Measurements from ENCODE around the gene PCBP3.

The PCBP3 gene

DNA sequence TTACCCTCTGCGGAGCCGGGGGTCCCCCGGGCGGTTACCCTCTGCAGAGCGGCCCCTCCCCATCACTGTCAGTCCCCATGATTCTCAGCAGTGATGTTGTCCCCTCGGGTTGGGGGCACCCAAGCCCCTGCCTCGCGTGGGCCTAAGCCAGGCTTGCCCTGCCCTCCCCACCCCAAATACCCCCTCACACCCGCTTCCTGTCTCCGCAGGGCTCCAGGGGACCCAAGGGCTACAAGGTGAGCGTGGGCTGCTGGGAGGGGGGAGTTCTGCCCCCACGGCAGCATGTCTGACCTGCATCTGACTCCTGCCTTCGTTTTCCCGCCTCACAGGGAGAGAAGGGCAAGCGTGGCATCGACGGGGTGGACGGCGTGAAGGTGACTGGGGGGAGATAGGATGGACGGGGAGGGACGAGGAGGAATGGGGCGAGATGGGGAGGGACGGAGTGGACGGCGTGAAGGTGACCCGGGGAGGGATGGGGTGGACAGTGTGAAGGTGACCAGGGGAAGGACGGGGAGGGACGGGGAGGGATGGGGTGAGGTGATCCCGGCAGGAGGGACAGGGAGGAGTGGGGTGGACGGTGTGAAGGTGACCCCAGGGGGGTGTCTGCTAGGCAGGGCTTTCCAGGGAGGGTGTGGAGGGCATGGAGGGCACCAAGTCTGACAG lies 346.7 kb downstream of the PCBP3 start:
- Histone ChIP-seq H3K27ac (peak overlapping the region in 1 of 2 donors; percentile 65), H3K4me3 (no peak overlapping the region)
- TF ChIP-seq, protein P1, sequence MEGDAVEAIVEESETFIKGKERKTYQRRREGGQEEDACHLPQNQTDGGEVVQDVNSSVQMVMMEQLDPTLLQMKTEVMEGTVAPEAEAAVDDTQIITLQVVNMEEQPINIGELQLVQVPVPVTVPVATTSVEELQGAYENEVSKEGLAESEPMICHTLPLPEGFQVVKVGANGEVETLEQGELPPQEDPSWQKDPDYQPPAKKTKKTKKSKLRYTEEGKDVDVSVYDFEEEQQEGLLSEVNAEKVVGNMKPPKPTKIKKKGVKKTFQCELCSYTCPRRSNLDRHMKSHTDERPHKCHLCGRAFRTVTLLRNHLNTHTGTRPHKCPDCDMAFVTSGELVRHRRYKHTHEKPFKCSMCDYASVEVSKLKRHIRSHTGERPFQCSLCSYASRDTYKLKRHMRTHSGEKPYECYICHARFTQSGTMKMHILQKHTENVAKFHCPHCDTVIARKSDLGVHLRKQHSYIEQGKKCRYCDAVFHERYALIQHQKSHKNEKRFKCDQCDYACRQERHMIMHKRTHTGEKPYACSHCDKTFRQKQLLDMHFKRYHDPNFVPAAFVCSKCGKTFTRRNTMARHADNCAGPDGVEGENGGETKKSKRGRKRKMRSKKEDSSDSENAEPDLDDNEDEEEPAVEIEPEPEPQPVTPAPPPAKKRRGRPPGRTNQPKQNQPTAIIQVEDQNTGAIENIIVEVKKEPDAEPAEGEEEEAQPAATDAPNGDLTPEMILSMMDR (IDR thresholded peaks at IDR 0.05), result no peak
- peak; percentile 72 for DNase-seq (ENCODE audit: low spot score)

DNA sequence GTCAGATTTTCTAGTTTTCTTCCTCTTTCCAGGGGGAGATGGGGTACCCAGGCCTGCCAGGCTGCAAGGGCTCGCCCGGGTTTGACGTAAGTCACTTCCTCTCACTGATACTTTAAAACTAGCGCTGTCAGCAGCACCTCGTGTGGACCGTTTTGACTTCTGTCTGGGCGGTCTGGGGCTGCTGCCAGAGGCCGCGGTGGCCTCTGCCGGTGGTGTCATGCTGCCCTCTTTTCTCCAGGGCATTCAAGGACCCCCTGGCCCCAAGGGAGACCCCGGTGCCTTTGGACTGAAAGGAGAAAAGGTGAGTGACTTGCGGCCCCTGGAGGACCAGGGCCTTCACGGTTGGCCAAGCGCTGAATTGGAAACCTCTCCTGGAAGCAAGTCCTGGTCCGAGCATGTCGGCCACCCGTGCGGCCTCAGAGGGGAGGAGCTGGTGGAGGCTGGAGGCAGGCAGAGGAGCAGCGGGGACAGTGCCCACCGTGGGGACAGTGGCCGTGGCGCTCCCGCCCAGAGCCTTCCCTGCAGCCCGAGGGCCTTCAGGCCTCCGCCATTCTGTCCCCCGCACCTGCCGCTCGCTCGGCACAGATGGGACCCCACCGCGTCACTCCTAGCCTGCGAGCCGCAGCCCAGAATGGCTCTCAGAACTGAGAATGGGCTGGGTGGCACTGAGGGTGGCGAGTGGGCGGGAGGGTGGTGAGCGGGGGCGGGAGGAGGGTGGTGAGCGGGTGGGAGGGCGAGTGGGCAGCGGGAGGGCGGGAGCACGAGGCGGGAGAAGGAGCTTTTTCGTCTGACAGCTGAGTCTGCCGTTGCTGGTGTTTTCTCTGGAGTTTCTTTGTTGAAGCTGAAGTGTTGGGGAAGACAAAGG lies 347.4 kb downstream of the PCBP3 start:
- H3K27ac ChIP-seq, result peak overlapping the region in 1 of 2 donors; percentile 94
- DNase-seq (ENCODE audit: low spot score), result peak; percentile 72
- TF ChIP-seq, protein P1 (IDR thresholded peaks at IDR 0.05), result no peak

DNA sequence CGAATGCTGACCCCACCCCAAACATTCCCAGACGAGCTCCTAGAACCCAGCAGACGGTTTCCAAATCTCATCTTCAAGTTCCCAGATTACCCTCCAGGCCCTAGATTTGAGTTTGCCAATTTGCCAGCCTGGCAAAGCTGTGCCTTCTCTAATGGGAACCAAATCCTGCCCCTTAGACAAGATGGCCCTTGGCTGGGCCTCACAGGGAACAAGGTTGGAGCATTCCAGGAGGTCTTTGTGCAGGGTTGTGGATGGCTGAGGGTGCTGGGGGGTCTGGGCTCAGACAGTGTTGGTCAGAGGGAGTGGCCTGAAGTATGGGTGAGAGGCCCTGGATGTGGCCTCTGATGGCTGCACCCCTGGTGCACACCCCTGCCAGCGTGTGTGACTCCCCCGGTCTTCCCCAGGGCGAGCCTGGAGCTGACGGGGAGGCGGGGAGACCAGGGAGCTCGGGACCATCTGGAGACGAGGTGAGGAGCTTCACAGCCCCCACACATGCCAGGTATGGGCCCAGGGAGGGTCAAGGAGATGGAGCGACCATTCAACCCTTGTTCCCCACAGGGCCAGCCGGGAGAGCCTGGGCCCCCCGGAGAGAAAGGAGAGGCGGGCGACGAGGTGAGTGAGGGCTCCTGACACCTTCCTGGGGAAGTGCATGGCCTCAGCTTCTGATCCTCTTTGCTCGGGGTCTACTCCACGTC lies 348.2 kb downstream of the PCBP3 start:
- Histone ChIP-seq H3K4me3 (no peak overlapping the region), H3K27ac (peak overlapping the region; percentile 76 to 94)
- TF ChIP-seq, protein P1 (IDR thresholded peaks at IDR 0.05), result no peak
- peak; percentile 72 for DNase-seq (ENCODE audit: low spot score)

More for the DNA sequence above, 347.4 kb downstream of the PCBP3 start:
- H3K4me3 ChIP-seq, result no peak overlapping the region
